ENCODE results near the gene ZNF638.
A peak's percentile ranks its signal among the peaks of the same experiment; 100 is the strongest.

Gene ZNF638

GRCh38 chr2:71331581-71332434 is at the start of gene ZNF638:
Gene ZNF638 (plus strand): TSS chr2:71331782. CDS start chr2:71348955, 17,173 bp downstream.
- ChIA-PET POLR2A (interaction anchor here (0.6 to 1.2 kb wide), 4 partner anchors 15 to 1417 kb away, joined by 3 to 12 read pairs (median 4); partner anchors contain the start of gene PAIP2B), CTCF (interaction anchor here (0.6 to 5.0 kb wide), 43 partner anchors 9 to 347 kb away, joined by 3 to 27 read pairs (median 4); no protein-coding TSS in a partner anchor)
- DNase-seq (ENCODE audit: extremely low spot score) = peak; percentile 97
- TF ChIP-seq, protein P1, sequence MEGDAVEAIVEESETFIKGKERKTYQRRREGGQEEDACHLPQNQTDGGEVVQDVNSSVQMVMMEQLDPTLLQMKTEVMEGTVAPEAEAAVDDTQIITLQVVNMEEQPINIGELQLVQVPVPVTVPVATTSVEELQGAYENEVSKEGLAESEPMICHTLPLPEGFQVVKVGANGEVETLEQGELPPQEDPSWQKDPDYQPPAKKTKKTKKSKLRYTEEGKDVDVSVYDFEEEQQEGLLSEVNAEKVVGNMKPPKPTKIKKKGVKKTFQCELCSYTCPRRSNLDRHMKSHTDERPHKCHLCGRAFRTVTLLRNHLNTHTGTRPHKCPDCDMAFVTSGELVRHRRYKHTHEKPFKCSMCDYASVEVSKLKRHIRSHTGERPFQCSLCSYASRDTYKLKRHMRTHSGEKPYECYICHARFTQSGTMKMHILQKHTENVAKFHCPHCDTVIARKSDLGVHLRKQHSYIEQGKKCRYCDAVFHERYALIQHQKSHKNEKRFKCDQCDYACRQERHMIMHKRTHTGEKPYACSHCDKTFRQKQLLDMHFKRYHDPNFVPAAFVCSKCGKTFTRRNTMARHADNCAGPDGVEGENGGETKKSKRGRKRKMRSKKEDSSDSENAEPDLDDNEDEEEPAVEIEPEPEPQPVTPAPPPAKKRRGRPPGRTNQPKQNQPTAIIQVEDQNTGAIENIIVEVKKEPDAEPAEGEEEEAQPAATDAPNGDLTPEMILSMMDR (IDR thresholded peaks at IDR 0.05; ENCODE audit: control extremely low read depth, extremely low read depth, low read depth, missing control alignments) = peak; percentile 71

- DNase-seq (ENCODE audit: extremely low spot score) = no peak
These were observed 49.6 kb upstream of the ZNF638 start for GRCh38 chr2:71281950-71282349.

DNA sequence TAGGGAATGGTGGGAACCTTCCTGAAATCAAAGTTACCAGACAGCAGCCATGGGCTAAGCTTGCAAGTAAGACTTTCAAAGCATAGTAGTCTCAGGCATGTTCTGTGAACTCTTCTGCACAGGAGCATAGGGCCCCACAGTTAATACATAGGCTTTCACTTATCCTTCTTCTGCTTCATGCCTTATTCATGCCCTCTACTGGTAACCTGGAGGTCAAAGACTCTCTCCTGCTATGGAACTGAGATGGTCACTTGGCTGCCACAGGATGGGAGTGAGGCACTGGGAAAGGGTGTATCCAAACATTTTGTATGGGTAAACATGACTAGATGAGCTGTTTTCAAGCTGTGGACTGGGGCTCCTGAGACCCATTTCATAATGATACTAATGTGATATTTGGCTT is 49.1 kb upstream of the ZNF638 start:
- no peak for DNase-seq (ENCODE audit: extremely low spot score)
- POLR2A ChIA-PET = no interaction called here
- CTCF ChIA-PET = interaction anchor here (0.9 to 2.1 kb wide), 6 partner anchors 49 to 228 kb away, joined by 3 to 5 read pairs (median 4); partner anchors contain the start of gene ZNF638
- TF ChIP-seq, protein P1 (IDR thresholded peaks at IDR 0.05; ENCODE audit: control extremely low read depth, extremely low read depth, low read depth, missing control alignments) = peak; percentile 32

More at GRCh38 chr2:71281950-71282349, 49.6 kb upstream of the ZNF638 start:
- TF ChIP-seq, protein P1 (IDR thresholded peaks at IDR 0.05; ENCODE audit: control extremely low read depth, extremely low read depth, low read depth, missing control alignments) = no peak
- POLR2A ChIA-PET = no interaction called here
- CTCF ChIA-PET = interaction anchor here (1.0 to 2.1 kb wide), 5 partner anchors 50 to 228 kb away, joined by 3 to 5 read pairs (median 5); partner anchors contain the start of genes PAIP2B and ZNF638

DNA sequence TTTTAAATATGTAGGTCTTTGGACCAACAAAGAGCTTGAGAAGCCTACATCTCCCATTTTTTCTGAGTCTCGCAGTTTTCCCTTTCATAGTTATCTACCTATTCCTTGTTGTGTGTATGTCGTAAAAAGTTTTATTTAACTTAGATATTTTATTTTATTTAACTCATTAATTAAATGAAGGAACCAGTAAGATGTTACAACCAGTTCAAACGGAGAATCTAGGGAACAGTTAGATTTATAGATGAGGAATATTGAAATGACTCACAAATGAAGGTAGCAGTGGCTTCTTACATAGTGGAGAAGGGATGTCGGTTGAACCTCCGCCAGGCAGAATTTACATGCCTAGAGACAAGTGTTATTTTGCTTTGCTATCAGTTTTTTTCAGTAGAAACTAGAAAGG is 48.5 kb upstream of the ZNF638 start:
- TF ChIP-seq, protein P1 (IDR thresholded peaks at IDR 0.05; ENCODE audit: control extremely low read depth, extremely low read depth, low read depth, missing control alignments) = no peak
- CTCF ChIA-PET = interaction anchor here (0.9 to 2.1 kb wide), 6 partner anchors 49 to 227 kb away, joined by 3 to 5 read pairs (median 4); partner anchors contain the start of gene ZNF638
- no peak for DNase-seq (ENCODE audit: extremely low spot score)
- POLR2A ChIA-PET = no interaction called here

GRCh38 chr2:71285706-71286105 is 45.9 kb upstream of the ZNF638 start:
- ChIA-PET CTCF (interaction anchor here (1.5 kb wide), 1 partner anchor 14 kb away, joined by 5 read pairs; no protein-coding TSS in a partner anchor), POLR2A (no interaction called here)
- DNase-seq (ENCODE audit: extremely low spot score) = no peak
- TF ChIP-seq, protein P1 (IDR thresholded peaks at IDR 0.05; ENCODE audit: control extremely low read depth, extremely low read depth, low read depth, missing control alignments) = no peak

- CTCF ChIA-PET = interaction anchor here (1.2 kb wide), 2 partner anchors 9 to 40 kb away, joined by 3 to 4 read pairs; partner anchors contain the start of gene ZNF638
These were observed 40.2 kb upstream of the ZNF638 start for GRCh38 chr2:71291398-71291797.

More at GRCh38 chr2:71291398-71291797, 40.2 kb upstream of the ZNF638 start:
- no peak for DNase-seq (ENCODE audit: extremely low spot score)
- POLR2A ChIA-PET = no interaction called here
- TF ChIP-seq, protein P1 (IDR thresholded peaks at IDR 0.05; ENCODE audit: control extremely low read depth, extremely low read depth, low read depth, missing control alignments) = no peak
